Astrocyte (in vitro differentiated cells and primary cell): ENCODE results near the gene P4HB.

ENCODE experiments used
- CTCF ChIP-seq: IDR thresholded peaks from 2 replicates; pipeline ENCODE4 v1.5.1; 2011; ENCODE audit warnings: low read depth, mild to moderate bottlenecking, inconsistent platforms, low read length, moderate library complexity; ENCODE audit not compliant: insufficient read depth
- EZH2 ChIP-seq: IDR thresholded peaks from 2 replicates; pipeline ENCODE4 v1.6.1; 2012; ENCODE audit warnings: mild to moderate bottlenecking, low read length, inconsistent platforms; ENCODE audit not compliant: insufficient read depth

- TF ChIP-seq CTCF (no peak), EZH2 (no peak)
These were observed 51.4 kb downstream of the P4HB start for GRCh38 chr17:81808778-81809555.
